ENCODE results near the gene BPIFB6. TPM values are rescaled to one million over a fixed set of nuclear protein-coding genes. Genes with fewer than 3 reads are reported as not detected.

BPIFB6 gene
- total RNA-seq, 1 experiment from 2014 or later: not detected

GRCh38 chr20:33019465-33020277, 11.8 kb upstream of the BPIFB6 start:
- H3K4me1 Mint-ChIP-seq: peaks cover 5% of the 10 kb centered on the region; the same call in 1 of the 2 replicates
- no peaks in the 10 kb centered on the region for H3K27me3 Mint-ChIP-seq (ENCODE audit: low read depth)
- H3K9me3 Mint-ChIP-seq: no peaks in the 10 kb centered on the region
- H3K27ac Mint-ChIP-seq: no peak overlapping the region
- DNase-seq (ENCODE audit: low spot score) (no peak), ATAC-seq (no peak)
- no peaks in the 10 kb centered on the region for H3K36me3 Mint-ChIP-seq
- CTCF ChIA-PET: interaction anchor here (1.1 kb wide), 1 partner anchor 24 kb away, joined by 4 read pairs; no protein-coding TSS in a partner anchor
- no peak for TF ChIP-seq NR1H2 (CRISPR knock-in tag; IDR thresholded peaks at IDR 0.05)
- no peak for TF ChIP-seq HMGA2 (CRISPR knock-in tag; IDR thresholded peaks at IDR 0.05)
- TF ChIP-seq SOX15 (CRISPR knock-in tag; IDR thresholded peaks at IDR 0.05): no peak
- TF ChIP-seq USF1 (CRISPR knock-in tag; IDR thresholded peaks at IDR 0.05): no peak
- no peak for TF ChIP-seq ZMAT4 (CRISPR knock-in tag; IDR thresholded peaks at IDR 0.05)
- TF ChIP-seq ATF2 (CRISPR knock-in tag; IDR thresholded peaks at IDR 0.05; ENCODE audit: borderline replicate concordance, low read depth): no peak
- no peak overlapping the region for H3K4me3 Mint-ChIP-seq
- POLR2A ChIA-PET: no interaction called here

- ChIA-PET POLR2A (no interaction called here), CTCF (no interaction called here)
- DNase-seq (ENCODE audit: low spot score) (no peak), ATAC-seq (no peak)
- Mint-ChIP-seq H3K27me3 (ENCODE audit: low read depth) (no peaks in the 10 kb centered on the region), H3K4me3 (no peak overlapping the region), H3K9me3 (no peaks in the 10 kb centered on the region), H3K27ac (no peak overlapping the region), H3K4me1 (no peaks in the 10 kb centered on the region), H3K36me3 (no peaks in the 10 kb centered on the region)
- no peak for TF ChIP-seq RORB (CRISPR knock-in tag; IDR thresholded peaks at IDR 0.05)
- TF ChIP-seq ATF6 (CRISPR knock-in tag; IDR thresholded peaks at IDR 0.05): no peak
- TF ChIP-seq ZNF423 (CRISPR knock-in tag; IDR thresholded peaks at IDR 0.05): no peak
- TF ChIP-seq IRF2 (CRISPR knock-in tag; IDR thresholded peaks at IDR 0.05; ENCODE audit: borderline replicate concordance, low read depth): no peak
- TF ChIP-seq RELA (CRISPR knock-in tag; IDR thresholded peaks at IDR 0.05; ENCODE audit: borderline replicate concordance): no peak
- TF ChIP-seq GABPB1 (CRISPR knock-in tag; IDR thresholded peaks at IDR 0.05): no peak
- no peak for TF ChIP-seq FOXJ3 (CRISPR knock-in tag; IDR thresholded peaks at IDR 0.05; ENCODE audit: borderline replicate concordance)
- TF ChIP-seq USF2 (CRISPR knock-in tag; IDR thresholded peaks at IDR 0.05): no peak
- TF ChIP-seq ATF3 (CRISPR knock-in tag; conservative IDR thresholded peaks at IDR 0.05): no peak
- no peak for TF ChIP-seq AR (CRISPR knock-in tag; IDR thresholded peaks at IDR 0.05)
- no peak for TF ChIP-seq TEAD4 (CRISPR knock-in tag; IDR thresholded peaks at IDR 0.05)
- TF ChIP-seq ZNF232 (CRISPR knock-in tag; IDR thresholded peaks at IDR 0.05): no peak
- no peak for TF ChIP-seq ARID4B (CRISPR knock-in tag; IDR thresholded peaks at IDR 0.05; ENCODE audit: borderline replicate concordance)
Measured at GRCh38 chr20:33020278-33021161, 10.9 kb upstream of the BPIFB6 start.
